Tibial nerve (tissue), 3 donors: ENCODE measurements around the gene POLA1.

Source experiments
- CTCF ChIP-seq, 5 experiments: fragments of 200-600 bp in 3 of 5; fragments of 450-650 bp in 2 of 5; sonication (generic) in 3 of 5; IDR thresholded peaks; one replicate each; pipeline ENCODE4 v1.5.1; 2016 to 2019; ENCODE audit warnings: antibody characterized with exemption in 5 of 5, mild to moderate bottlenecking in 3 of 5, moderate library complexity in 2 of 5
- POLR2A ChIP-seq, 2 donors: fragments of 450-650 bp; IDR thresholded peaks; one replicate each; pipeline ENCODE4 v1.6.1; 2017; ENCODE audit warnings: antibody characterized with exemption in 2 of 2, mild to moderate bottlenecking in 2 of 2, moderate library complexity in 2 of 2

GRCh38 chrX:24774650-24775049 is 80.9 kb downstream of the POLA1 start:
- TF ChIP-seq CTCF (IDR thresholded peaks at IDR 0.05), result no peak
- TF ChIP-seq POLR2A (IDR thresholded peaks at IDR 0.05), result no peak
